ENCODE results near the gene CDC73. TPM values are rescaled to one million over a fixed set of nuclear protein-coding genes. Genes with fewer than 3 reads are reported as not detected.
A peak's percentile ranks its signal among the peaks of the same experiment; 100 is the strongest.

Gene CDC73
- total RNA-seq: 33.1 TPM

DNA sequence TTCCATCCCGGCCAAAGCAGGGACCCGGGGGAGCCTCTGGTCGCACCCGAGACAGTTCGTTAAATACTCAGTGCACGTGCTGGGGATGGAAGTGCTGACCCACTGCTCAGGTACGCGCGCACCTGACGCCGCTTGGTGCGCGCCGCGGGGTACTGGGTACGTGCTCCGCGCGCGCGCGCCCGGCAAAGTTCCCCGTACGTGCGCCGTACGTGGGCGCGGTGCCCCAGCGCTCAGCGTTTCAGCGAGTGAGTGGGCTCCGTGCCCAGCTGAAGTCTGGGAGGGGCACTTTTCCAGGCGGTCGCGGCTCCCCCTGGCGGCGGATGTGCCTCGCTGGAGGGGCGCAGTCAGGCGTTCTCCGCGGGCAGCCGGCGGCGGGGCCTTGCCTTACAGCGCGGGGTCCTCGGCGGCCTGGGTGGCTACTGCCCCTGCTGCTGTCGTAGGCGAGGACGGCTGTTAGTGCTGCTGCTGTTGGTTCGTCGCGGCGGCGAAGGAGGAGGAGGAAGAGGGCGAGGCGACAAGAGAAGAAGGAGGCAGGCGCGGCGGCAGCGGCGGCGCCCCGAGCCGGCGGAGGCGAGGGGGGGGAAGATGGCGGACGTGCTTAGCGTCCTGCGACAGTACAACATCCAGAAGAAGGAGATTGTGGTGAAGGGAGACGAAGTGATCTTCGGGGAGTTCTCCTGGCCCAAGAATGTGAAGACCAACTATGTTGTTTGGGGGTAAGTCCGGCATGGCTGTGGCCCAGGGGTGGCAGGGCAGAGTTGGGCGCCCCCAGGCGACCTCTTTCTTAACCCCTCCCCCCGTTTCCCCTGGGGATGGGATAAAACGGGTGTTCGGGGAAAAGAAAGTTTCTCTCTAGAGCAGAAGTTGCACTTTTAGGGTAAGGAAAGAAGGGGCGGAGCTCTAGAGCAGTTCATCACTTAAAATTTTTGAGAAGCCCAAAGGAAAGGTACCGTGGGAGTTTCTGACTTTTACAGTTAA lies at the start of gene CDC73:
TSS of gene CDC73 (plus strand) at position 416 of the 978 bp plus-strand sequence. CDS start at position 586, 170 bp downstream.
- ATAC-seq: peak; percentile 100

DNA sequence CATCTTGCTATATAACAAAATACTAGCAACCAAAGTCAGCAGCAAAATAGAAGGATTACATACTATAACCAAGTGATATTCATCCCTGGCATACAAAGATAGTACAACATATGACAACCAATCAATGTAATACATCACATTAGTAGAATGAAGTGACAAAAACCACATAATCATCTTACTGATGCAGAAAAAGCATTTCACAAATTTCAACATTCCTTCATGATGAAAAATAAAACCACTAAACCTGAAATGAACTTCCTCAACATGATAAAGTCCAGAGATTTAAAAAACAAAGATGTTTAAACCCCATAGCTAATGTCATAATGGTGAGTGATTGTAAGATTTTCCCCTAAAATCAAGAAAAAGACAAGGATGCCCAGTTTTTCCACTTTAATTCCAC lies 43.8 kb upstream of the CDC73 start:
- ATAC-seq: no peak

DNA sequence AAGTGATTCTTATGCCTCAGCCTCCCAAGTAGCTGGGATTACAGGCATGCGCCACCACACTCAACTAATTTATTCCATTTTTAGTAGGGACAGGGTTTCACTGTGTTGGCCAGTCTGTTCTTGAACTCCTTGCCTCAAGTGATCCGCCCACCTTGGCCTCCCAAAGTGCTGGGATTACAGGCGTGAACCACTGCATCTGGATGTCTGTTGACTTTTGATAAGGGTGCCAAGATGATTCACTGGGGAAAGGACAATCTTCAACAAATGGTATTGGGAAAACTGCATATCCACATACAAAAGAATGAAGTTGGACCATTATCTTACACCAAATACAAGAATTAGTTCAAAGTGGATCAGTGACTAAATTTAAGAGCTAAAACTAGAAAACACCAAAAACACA lies 42.6 kb upstream of the CDC73 start:
- ATAC-seq: no peak

DNA sequence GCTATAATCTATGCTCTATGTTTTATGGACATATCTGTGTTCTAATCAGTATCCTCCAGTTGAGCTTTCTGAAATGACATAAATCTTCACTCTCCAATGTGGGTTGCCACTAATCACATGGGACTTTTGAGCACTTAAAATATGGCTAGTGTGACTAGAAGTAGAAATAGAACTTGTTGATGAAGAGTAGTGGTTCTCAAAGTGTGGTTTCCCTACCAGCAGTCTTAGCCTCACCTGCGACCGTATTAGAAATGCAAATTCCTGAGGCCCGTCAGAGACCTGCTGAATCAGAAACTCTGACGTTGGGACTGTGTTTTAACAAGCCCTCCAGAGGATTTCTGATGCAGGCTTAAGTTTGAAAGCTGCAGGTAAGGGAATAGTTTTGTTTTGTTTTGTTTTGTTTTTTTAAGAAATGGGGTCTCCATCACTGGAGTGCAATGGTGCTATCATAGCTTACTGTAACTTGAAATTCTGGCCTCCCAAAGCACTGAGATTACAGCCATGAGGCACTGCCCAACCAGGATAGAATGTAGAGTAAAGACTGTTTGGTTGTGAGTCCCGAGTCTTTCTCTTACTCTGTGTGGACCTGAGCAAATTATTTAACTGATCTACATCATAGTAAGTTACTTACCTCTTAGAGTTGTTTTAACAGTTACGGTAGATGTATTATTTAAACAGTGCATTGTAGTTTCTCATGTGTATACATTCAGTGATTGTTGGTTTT lies 38.3 kb upstream of the CDC73 start:
- ATAC-seq: no peak

DNA sequence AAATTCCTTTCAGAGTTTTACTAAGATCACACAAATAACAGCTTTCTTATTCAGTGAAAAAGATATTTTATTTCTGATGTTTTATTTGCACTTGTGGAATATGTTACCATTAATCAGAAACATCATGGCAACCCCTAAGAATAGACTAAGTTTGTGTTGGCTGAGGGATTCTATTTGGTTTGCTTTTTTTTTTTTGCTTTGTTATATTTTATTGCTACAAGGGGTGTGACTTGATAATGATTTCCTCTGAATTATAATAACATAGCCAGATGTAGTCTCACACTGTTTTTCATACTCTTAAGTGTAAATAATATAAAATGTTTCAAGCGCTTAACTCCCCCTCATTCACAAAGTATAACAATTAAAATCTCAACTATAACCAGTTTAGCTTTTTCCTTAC lies 36.6 kb upstream of the CDC73 start:
- ATAC-seq: no peak

DNA sequence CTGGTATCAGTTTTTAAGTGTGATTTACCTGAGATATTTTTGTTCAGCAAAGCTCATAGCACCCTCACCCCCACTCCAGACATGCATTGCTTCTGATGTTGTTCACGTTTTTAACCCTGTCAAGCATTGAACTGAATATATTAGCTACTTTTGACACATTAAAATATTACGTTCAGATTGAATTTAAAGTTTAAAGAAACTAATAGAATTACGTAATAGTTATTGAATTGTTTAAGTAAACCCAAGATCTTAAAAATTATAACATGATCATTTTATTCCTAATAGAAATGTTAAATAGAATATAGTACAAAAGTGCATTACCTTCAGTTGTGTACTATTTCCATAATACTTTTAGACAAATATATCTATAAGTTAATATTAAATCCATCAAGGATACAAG lies 35.5 kb upstream of the CDC73 start:
- ATAC-seq: no peak

DNA sequence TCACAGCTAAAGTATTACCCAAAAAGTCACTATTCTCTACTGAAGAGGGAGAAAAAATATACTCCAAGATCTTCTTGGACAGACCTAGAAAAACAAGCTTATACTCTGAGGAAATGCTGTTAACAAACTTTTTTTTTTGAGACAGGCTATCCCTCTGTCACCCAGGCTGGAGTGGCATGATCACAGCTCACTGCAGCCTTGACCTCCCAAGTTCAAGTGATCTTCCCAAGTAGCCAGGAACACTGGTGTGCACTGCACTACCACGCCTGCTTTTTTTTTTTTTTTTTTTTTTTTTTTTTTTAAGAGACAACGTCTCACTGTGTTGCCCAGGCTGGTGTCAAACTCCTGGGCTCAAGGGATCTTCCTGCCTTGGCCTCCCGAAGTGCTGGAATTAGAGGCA lies 33.9 kb upstream of the CDC73 start:
- ATAC-seq: no peak

DNA sequence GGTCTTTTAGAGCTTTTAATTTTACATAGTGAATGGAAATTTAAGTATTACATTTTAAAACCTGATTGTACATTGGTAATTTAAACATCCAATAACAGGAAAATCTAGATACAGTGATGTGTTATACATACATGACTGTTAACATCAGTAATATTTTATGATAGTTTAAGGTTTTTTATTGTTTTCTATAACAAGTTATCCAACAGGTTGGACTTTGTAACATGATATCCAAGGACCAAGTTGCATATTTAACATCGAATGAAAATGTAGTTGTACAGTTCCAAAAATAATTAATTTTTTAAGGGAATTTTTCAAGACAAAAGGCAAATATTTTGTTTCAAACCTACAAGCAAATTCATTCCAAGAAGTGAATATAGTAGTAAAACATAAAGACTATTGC lies 31.0 kb upstream of the CDC73 start:
- no peak for ATAC-seq

DNA sequence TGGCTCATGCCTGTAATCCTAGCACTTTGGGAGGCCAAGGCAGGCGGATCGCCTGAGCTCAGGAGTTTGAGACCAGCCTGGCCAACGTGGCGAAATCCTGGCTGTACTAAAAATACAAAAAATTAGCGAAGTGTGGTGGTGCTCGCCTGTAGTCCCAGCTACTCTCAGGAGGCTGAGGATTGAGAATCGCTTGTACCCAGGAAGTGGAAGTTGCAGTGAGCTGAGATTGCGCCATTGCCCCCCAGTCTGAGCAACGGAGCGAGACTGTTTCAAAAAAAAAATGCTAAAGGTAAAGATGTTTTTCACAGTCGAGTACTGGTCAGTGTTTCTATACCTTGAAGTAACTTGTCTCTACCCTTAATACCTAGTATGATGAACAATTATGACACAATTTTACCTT lies 27.7 kb upstream of the CDC73 start:
- no peak for ATAC-seq

DNA sequence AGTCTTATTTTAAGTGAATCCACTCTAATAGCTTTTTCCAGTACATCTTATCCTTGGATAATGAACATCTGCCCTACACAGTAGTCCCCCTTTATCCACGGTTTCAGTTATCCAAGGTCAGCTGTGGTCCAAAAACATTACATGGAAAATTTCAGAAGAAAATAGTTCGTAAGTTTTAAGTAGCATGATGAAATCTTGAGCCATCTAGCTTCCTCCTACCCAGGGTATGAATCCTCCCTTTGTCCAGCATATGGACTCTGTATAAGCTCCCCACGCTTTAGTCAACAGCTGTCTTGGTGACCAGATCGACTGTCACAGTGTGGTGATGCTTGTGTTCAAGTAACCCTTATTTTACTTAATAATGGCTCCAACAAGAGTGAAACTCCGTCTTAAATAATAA lies 19.2 kb upstream of the CDC73 start:
- ATAC-seq: no peak

DNA sequence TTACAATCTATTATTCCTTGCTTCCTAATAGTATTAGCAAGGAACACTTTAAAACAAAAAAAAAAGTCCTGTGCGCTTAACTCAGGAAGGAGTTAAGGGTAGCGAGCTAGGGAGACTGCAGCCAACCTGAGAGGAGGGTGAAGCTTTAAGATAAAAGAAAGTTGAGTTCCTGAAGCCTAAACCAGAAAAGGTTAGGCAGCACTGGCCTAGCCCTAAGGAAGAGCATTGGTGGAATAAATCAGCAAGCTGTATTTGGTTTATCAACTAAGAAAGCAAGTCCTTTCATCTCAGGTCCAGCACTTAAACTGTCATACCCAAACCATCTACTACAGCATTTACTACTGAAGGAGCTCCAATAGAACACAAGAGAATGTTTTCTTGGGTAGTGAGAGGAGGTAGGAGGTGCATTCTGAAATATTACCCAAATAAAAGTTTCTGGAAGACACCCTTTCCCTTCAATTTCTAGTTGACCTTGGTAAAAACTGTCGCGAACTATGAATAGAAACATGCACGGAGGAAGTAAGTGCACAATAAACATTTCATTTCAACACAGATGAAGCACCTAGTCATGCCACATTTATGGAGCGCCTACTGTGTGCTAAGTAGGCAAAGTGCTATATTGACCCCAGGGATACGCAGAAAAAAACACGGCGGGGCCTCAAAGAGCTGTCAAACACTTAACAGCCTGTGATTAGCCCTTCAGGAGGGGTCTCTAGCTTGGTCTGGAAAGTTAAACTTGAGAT lies 17.9 kb upstream of the CDC73 start:
- ATAC-seq: no peak

DNA sequence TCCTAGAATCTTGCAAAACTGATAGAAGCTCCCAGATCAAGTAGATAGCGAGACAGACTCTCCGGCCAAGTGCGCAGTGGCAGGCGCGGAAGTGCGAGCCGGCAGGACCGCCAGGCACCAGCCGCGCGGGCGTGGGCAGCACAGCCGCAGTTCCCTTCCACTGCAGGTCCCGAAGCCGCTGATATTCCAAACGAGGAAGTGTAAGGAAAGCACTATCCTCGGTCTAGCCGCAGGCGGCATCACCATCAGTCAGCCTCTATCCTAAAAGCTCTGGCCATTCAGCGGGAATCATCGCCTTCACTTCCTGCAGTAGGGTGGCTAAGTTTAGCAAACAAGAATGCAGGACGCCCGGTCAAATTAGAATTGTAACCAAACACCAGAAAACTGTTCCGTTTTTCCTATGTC lies 17.3 kb upstream of the CDC73 start:
- peak; percentile 40 for ATAC-seq

DNA sequence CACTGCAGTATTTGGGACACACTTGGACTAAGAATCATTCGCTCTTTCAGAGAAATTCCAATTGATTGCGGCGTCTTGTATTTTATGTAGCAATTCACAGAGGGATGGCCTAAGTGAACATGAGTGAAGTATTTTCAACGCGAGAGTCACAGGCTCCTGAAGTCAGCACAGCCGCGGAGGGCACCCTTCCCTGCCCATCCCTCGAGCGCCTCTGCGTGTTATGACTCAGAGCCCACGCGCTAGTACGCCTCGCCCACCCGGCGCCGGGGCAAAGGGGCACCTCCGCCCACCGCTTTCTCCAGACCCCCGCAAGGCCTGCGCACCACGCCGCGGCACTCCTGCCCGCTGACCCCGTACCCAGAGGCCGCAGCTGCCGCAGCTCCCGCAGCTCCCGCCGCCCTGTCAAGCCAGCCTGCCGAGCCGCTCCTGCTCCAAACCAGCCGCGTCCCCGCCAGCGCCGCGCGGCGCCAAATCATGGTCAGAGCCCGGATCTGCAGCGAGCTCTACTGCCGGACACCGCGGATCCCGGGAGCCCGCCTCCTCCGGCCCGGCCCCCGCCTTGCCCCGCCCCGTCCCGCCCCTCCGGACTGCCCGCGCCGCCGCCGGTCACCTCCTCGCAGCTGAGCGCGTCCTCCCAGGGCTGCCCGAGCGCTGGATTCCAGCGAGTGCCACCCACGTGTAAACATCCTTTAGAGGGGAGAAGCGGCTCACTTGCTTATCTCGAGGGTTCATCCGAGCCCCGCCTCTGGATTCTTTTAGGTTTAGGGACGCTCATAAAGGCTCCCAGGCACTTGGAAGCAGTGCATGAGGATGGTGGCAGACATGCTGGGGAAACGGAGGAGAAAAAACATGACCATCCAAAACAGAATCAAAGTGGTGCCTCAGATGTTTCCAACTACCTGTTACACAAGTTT lies 16.7 kb upstream of the CDC73 start, which contains the start of gene GLRX2:
TSS of gene GLRX2 (minus strand) at position 508 of the 914 bp plus-strand sequence. CDS start at position 476, 32 bp downstream.
- ATAC-seq: peak; percentile 96

DNA sequence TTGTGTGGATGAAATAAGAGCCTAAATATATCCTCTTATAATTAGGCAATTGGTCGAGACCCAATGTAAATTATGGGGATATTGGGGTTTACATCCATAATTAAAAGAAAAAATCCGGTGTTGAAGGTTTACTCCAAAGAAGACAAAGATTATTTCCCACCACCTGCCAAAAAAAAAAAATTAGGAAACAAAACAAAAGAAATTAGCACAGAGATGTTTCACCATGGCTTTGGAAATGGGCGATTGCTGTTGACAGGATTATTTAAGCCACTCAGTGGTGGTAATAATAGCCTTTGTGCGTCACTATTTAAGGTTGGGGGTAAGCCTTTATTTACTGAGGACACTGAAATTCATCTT lies 16.0 kb upstream of the CDC73 start:
- ATAC-seq: no peak

DNA sequence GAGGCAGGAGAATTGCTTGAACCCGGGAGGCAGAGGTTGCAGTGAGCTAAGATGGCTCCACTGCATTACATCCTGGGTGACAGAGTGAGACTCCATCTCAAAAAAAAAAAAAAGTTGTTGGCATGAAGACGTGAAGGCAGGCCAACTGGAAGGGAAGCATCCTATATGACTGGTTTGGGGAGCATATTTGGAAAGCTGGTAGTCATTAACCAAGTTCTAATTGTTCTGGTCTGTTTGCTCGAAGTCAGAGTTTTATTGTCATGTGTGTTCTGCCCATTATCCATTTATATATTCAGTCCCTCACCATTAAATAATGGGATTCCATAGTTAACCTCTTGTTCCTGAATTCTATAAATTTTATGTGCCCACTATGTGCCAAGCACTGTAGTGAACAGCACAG lies 13.4 kb upstream of the CDC73 start:
- ATAC-seq: no peak

DNA sequence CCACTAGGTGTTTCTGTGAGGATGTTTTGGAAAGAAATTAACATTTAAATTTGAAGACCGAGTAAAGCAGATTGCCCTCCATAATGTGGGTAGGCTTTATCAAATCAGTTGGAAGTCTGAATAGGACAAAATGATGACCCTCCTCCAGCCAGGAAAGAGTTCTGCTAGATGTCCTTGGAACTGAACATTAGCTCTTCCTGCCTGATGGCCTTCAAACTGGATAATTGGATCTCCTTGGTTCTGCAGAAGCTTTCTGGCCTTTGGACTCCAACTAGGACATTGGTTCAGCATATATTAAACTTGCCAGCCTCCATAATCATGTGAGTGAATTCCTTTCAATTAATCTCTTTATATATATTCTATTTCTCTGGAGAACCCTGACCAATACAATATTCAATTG lies 12.2 kb upstream of the CDC73 start:
- ATAC-seq: no peak

DNA sequence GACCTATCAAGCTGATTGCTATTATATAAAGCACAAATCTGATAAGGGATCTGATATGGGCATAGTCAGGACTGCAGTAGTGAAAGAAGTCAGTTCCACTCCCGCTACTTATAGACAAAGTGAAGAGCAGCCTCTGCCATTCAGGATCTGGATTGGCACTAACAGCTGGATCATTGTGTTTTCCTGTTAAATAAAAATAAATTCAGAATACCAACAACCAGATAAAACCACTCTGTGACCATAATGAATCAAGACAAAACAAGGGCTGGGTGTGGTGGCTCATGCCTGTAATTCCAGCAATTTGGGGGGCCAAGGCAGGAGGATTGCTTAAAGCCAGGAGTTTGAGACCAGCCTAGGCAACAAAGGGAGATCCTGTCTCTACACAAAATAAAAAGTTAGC lies 11.6 kb upstream of the CDC73 start:
- no peak for ATAC-seq

DNA sequence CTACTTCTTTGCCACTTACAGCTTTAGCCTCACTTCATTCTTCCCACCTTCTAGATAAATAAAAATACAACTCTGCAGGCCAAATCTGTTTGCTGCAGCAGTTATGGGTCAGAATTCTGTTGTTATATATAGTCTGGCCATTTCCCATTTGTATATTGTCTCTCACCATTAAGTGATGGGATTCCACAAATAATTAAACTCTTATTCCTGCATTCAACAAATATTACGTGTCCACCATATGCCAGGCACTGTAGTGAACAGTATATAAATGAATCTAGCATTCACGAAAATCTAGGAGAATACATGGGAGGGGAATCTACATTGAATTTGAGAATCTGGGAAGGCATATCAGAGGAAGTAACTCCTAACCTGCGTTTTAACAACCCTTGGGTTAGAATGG lies 11.0 kb upstream of the CDC73 start:
- no peak for ATAC-seq

DNA sequence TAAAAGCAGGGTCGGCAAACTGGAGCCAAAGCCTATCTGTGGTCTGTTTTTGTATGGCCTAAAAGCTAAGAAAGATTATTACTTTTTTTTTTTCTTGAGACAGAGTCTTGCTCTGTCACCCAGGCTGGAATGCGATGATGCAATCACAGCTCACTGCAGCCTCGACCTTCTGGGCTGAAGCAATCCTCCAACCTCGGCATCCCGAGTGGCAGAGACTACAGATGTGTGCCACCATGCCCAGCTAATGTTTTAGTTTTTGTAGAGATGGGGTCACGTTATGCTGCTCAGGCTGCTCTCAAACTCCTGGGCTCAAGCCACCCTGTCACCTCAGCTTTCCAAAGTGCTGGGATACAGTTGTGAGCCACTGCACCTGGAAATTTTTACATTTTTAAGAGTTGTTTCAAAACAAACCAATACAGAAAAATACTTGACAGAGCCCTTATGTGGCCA lies 10.2 kb upstream of the CDC73 start:
- peak; percentile 65 for ATAC-seq

DNA sequence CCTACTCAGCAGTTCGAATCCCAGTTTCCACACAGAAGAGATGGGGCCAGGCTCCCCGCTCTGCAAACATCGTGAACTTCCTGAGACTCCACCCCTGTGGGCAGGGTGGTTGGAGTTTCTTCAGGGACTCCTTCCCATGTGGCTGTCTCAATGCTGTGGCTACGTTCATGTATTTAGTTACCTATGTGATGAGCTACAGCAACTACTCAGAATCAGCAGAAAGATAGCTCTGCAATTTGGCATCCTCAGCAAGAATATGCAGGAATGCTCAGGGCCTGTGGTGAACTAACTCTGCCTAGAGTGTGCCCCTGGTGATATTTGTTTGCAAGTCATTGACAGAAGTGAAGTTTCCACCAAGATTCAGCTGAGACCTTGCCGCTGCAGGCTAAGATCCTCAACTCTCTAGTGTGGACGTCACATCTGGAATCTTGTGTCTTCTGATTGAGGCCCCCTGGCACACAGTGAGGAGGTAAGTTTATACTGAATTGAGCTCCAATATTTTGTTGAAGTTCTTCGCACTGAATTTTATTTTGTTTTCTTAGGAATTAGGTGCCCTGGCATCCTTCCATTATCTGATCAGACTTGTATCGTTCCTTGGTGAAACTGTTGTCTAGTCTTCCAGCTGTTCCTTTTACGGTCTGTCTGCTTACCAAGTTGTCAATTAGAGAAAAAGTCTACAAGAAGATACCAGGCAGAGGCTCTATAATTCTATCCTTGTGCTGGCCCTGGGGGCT lies 8.4 kb upstream of the CDC73 start:
- no peak for ATAC-seq

DNA sequence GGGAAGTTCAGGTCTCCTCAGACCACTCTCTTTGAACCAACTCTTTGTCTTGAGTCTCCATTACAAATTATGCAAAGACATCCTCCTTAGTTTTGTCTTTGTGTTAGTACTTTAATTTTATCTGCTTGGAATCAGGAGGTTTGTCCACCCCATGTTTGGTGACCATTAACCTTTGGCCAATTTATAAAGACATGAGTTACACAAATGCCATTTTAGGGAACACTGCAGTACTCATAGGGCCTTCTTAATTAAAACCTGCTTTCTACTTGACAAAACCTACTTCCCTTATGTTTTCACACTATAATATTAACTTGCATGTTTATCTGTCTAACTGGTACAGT lies 7.9 kb upstream of the CDC73 start:
- ATAC-seq: no peak
